ENCODE results near the gene RAP1GAP.

The RAP1GAP gene

DNA sequence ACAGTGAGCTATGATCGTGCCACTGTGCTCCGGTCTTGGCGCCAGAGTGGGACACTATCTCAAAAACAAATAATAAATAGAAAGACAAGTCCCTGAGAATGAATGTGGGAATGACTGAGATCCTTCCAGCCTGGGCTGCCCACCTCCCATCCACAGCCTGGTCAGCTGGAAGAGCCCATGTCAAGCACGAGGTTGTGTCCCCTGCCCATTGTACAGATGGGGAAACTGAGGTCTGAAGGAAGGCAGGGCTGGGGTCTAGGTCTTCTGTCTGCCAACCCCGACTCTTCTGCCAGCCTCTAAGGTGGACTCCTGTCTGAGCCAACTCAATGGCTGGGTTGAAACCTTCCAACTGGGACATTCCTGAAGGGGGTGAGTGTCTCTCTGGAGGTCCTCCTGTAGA is 79.5 kb downstream of the RAP1GAP start:
- FAIRE-seq: no peak

DNA sequence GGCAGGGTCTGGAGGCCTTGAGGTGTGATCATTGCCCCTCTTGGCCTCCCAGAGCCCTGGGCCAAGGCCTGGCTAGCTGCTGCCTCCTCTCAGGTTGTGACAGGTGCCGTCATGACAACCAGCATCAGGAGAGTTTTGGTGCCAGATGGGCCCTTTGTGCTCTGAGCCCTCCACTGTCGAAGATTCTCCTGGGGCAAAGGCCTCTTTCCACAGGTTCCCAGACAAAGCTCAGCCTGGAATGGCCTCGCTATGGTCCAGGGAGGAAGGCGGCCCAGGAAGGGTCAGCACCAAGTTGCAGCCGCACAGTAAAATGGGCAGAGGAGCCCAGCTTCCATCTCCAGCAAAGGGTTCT is 81.6 kb downstream of the RAP1GAP start:
- FAIRE-seq: no peak

DNA sequence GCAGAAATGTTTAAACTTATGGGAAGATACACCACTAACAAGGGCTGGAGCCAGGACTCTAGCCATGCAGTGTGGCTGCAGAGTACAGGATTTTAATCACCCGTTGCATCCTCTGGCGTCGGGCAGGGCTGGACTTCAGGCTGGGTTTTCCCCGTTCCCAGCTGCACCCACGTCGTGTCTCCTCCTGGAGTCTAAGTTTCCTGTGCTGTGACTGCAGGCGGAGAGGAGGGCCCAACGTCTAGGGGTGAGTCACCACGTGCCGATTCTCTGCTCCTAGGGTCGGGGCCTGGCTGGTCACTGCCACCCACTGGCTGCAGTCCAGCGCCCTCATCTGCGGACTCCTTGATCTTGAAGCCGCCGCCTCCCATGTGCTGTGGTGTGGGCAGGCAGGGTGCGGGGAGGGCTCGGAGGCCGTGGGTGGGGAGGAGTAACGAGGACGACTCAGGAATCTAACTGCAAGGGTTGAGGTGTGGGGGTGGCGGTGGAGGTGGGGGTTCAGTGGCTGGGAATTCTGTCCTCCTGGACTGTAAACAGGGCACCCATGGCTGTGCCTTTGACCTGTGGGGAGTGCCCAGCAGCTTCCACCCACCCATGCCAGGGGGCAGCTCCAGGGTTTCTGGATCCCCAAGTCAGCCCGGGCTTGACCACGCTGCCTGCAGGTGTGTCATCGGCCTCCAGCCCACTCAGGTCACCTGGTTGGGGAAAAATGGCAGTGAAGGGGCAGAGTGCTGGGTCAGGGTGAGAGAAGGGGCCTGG is 82.1 kb downstream of the RAP1GAP start:
- no peak for FAIRE-seq

DNA sequence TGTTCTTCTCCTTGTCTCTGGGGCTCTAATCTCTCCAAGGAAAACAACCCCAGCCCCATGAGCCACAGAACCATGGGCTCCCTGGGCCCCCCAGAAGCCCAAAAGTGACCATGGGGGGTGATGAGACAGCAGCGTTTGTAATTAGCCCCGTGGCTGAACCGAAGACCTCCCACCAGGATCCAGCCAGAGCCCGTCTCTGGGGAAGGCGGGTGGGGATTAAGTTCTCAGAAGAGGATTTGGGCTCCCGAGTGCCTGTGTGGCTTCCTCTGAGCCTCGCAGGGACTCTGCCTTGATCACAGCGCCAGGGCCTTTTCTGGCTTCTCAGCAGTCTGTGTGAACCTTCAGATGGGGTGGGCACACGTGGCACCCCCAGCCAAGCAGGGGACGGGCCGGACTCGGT is 82.9 kb downstream of the RAP1GAP start:
- FAIRE-seq: no peak

DNA sequence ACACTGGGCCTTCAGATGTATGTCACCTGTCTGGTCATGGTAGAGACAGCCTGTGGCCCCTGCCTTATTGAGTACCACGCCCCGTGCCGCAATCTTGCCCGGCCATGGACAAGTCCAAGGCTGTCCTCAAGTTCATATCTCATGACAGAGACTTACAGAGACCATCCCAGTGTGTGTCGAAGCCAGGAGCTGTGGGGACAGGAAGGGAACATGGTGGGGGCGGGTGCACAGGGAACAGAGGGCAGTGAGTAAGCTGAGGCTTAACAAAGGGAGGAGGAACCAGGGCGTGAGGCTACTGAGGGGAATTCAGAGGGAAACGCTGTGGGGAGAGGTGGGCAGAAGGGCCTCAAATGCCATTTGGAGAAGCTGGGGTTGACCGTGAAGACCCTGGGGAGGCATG is 84.1 kb downstream of the RAP1GAP start:
- no peak for FAIRE-seq

DNA sequence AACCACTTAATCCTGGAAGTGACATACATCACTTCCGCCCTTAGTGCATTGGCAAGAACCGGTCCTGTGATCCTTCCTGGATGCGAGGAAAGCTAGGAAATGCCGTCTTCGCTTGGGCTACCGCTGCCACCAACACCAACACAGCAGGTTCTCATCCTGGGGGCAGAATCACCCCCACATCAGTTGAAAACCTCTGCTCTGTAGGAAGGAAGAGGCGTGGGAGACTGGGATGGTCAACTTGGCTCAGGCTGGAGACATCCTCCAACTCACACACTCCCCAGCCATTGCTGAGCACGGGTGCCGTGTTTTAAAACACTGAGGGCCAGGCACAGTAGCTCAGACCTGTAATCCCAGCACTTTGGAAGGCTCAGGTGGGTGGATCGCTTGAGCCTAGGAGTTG is 85.1 kb downstream of the RAP1GAP start:
- no peak for FAIRE-seq

DNA sequence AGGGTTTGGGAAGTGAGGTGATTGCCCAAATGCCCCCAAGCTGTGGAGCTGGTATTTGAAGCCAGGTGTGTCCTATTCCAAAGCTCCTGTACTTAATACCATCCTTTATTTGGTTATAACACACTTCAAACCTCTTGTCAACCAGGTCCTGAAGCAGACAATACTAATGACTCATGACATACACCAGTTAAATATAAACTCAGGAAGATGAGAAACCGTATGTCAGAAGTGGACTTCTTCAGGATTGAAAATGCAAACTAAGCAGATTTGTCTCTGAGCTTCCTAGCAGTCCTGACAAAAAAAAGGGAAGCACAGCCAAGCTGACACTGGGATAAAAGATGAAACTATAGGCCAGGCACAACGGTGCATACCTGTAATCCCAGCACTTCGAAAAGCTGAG is 89.4 kb downstream of the RAP1GAP start:
- no peak for FAIRE-seq

DNA sequence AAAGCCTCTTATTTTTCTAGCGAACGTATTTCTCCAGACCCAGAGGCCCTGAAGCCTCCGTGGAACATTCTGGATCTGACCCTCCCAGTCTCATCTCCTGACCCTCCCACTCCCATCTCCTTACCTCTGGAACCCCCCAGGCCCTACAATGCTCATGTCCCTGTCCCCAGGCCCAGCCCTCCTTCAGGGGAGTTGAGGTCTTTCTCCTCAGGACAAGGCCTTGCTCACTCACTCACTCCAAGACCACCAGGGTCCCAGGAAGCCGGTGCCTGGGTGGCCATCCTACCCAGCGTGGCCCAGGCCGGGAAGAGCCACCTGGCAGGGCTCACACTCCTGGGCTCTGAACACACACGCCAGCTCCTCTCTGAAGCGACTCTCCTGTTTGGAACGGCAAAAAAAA is 91.2 kb downstream of the RAP1GAP start:
- FAIRE-seq: no peak

DNA sequence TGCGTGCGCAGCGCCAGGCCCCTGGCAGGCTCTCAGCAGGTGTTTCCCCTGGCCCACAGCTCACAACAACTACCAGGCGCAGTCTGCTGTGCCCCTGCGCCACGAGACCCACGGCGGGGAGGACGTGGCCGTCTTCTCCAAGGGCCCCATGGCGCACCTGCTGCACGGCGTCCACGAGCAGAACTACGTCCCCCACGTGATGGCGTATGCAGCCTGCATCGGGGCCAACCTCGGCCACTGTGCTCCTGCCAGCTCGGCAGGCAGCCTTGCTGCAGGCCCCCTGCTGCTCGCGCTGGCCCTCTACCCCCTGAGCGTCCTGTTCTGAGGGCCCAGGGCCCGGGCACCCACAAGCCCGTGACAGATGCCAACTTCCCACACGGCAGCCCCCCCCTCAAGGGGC is 91.8 kb downstream of the RAP1GAP start:
- no peak for FAIRE-seq

DNA sequence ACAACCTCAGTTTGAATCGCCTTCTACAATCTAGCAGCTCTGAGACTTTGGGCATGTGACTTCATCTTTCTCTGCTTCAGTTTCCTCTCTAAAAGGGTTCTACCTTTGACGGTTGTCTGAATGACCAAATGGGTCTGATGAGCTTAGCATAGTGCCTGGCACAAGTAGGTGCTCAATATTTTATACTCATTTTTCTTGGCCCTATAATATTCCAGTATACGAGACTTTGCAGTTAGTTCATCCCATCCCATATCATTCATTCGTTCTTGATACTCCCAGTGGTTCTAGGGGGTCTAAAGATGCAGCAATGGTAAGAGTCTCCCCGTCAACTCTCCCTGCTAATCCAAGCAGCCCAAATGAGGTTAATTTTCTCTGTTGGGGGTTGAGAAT is 92.4 kb downstream of the RAP1GAP start:
- FAIRE-seq: no peak

DNA sequence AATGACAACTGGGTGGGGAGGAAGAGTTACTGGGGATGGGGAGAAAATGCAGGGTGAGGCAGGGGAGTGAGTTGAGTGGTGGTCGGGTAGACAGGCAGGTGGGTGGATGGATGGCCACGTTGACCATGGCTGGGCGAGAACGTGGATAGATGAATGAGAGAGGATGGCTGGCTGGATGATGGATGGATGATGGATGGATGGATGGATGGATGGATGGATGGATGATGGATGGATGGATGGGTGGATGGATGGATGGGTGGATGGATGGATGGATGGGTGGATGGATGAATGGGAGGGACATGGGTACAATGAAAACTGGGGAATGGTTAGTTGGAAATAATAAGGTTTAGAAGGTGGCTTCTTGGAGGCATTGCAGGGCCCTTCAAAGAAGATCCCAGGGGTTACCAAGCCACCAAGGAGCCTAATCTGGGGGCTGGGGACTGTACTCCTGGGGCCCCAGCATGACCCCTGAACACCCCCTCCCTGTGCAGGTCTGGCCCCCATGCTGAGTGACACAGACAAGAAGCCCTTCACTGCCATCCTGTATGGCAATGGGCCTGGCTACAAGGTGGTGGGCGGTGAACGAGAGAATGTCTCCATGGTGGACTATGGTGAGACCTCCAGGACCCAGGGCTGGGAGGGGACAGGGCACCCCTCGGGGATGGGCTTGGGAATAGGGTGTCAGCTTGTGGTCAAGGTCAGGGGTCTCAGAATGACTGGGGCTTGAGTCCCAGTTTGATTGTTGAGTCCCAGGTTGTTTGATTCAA is 92.9 kb downstream of the RAP1GAP start:
- FAIRE-seq: no peak

DNA sequence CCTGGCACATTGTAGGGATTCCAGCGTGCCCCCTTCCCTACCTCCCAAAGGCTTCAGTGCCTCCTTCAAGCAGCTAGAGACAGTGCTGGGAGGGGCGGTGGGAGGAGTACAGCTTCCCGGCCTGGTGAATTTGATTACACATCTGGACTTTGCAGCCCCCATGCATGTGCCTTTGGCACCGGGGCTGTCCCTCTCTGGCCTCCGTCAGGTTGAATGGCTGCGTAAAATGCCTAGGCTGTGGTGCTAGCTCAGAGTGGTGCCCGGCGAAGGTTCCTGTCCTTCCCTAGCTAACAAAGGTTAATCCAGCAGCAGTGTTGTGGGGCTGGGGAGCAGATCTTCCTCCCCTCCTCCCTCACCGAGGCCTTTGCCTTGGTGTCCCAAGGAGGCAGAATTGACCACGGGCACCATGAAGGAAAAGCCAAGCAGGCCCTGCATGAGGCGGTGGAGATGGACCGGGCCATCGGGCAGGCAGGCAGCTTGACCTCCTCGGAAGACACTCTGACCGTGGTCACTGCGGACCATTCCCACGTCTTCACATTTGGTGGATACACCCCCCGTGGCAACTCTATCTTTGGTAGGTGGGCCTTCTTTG is 93.7 kb downstream of the RAP1GAP start:
- no peak for FAIRE-seq

DNA sequence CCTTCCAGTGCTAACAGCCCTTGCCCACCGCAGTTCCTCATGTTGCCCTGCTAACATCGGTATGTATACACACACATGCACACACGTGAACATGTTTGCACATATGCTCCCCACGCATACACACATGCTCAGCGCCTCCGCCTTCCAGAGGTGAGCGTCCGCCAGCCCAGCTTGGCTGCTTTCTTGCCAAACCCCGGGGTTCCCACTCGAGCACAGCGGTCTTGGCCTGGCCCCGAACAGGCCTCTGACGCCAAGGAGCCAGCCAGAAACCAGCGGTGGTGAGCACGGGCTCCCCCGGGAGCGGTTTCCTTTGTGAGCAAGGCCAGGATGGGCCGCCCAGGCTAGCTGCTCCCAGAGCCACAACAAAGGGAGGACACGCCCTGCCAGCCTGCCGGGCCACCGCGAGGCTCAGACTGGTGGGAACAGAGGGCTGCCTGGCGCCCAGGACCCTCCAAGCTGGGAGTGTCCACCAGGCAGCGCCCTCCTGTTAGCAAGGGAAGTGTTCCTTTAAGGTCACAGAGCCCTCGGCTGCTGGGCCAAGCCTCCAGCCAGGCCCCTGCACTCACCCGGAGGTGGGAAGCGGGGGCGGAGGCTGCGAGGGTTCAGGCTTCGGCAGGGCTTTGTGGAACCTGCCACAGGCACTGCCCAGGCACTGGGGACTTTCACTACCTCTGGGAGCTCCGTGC is 94.5 kb downstream of the RAP1GAP start:
- FAIRE-seq: no peak

DNA sequence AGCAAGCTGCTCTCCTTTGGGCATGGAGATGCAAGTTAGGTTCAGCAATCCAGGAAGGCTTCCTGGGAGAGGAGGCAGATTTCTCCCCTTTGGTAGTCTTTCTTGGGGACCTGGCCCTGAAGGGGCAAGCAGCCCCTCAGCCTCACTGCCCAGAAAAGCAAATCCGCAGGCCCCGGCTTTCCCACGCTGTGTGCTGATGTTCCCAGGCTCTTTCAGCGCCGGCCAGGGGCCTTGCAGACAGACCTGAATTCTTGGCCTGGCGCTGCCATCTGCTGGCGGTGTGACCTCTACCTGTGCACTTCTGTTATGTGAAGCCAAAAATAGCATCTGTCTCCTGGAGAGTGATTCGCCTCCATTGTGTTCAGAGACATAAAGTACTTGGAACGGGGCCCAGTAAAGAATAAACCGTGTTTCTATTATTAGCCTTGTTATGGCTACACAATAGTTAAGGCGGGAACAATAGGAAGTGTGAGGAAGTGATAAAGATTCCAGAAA is 95.1 kb downstream of the RAP1GAP start:
- no peak for FAIRE-seq

DNA sequence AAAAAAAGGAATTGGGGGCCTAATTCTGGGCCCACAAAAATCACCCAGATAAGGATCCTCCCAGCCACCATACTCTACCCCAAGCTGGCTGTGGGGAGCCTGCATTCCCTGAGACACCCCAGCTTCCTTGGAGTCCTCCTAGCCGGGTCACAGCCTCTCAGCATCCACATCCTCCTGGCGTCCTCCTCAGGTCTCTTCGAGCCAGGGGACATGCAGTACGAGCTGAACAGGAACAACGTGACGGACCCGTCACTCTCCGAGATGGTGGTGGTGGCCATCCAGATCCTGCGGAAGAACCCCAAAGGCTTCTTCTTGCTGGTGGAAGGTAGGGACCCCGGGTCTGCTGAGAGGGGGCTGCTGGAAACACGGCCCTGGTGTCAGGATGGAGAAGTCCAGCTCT is 95.7 kb downstream of the RAP1GAP start:
- FAIRE-seq: no peak

DNA sequence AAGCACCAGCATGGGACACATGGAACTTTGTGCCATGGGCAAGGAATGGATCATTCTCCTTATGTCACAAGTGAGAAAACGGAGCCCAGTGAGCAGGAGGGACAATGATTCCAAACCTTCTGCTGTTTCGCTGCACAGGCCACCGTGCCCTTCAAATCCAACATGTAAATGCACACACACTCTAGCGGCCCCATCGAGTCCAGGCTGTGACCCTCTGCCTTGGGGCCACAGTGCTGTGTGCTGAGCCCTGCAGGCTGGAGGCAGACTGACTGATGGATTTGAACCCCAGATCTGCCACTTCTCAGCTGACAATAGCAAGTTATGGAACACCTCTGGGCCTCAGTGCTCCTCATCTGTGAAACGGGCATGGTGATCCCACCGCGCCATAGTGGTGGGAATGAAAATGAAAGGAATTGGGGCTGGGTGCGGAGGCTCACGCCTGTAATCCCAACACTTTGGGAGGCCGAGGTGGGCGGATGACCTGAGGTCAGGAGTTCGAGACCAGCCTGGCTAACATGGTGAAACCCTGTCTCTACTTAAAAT is 96.4 kb downstream of the RAP1GAP start:
- FAIRE-seq: no peak

DNA sequence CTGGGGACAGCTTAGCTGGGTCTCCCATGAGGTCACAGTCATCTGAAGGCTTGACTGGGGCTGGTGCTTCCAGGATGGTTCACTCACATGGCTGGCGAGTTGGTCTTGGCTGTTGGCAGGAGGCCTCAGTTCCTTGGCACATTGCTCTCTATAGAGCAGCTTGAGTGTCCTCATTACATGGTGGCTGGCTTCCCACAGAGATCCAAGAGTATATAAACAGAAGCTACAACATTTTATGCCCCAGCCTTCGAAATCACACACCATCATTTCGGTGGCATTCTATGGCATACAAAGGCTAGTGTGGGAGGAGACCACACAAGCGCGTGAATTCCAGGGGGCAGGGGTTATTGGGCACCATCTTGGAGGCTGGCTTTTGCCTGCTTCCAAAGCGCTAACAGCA is 96.9 kb downstream of the RAP1GAP start:
- FAIRE-seq: no peak

DNA sequence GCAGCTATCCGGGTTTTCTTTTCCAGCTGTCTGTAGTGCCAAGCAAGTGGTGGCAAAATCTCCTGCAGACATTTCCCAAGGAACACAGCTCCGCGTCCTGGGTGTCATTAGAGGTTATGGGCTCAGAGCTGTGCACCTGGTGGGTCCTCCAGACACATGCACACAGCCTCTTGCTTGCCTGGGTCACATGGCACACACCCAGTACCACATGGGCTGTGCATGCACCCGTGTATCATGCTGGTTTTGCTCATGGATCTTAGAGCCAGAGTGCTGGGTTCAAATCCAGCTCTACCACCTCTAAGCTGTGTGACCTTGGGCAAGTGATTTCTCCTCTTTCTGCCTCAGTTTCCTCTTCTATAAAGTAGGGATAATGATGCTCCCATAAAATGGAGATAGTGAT is 98.3 kb downstream of the RAP1GAP start:
- no peak for FAIRE-seq

DNA sequence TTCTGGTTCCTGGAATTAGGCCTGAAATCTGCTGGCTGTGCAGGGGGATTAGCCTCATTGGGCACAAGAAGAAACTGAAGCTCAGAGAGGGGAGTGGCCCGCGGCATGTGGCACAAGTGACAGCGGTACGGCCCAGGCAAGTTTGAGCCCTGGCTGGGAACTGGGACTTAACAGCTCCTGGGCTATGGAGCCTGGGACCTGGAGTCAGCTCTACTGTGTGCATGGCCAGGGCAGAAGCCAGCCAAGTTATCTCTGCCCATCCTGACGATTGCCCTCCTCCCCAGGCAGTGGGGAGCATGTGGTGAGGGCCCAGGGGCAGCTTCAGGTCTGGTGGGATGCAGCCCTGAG is 98.7 kb downstream of the RAP1GAP start:
- no peak for FAIRE-seq

DNA sequence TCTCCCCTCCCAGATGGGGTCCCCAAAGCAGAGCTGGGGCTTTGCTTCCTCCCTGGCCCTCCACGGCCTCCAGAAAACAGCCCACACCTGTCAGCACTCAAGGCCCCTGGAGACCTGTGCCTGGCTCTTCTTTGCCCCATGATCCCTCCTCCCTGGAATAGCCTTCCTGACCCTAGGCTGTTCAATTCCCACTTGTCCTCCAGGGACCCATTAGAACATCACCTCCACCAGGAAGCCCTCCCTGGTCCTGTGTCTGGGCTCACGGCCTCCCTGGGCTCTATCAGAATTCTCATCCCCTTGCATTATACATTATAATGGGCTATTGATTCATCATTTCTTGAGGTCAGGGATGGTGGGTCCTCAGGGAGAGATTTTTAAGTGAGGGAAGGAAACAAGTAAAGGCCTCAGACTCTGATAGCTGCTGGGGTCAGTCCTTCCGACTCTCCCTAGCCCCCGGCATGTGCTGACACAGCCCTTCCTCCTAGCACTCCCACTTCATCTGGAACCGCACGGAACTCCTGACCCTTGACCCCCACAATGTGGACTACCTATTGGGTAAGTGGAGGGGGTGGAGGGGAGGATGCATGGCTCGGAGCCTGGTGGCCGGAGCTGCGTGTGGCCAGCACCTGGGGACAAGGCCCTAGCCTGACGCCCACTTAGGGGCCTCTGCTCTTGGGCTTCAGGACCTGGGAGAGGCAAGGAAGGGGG is 99.2 kb downstream of the RAP1GAP start:
- no peak for FAIRE-seq

DNA sequence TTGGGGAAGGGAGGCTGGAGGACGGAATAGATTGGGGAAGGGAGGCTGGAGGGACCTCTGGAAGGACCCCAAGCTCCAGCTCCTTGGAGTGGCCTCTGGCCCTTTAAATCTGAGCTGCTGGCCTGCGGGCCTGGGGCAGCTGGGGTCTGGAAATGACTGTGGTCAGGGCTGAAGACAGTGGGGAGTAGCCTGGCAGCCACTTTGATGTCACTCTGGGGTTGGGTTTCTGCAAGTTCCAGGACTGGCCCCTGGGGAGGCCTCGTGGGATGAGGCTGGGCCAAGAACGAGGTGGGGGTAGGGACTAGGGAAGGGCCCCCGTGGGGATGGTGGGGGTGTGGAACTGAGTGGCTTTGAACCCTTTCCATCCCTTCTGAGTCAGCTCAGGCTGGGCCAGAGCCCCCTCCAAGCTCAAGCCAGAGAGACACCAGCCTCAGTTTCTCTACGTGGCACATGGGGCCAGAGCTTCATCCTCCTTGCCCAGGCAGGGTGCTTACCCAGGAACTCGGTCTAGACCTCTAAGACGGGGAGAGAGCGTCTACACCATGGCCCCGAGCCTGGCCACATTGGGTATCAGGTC is 100.3 kb downstream of the RAP1GAP start:
- no peak for FAIRE-seq

DNA sequence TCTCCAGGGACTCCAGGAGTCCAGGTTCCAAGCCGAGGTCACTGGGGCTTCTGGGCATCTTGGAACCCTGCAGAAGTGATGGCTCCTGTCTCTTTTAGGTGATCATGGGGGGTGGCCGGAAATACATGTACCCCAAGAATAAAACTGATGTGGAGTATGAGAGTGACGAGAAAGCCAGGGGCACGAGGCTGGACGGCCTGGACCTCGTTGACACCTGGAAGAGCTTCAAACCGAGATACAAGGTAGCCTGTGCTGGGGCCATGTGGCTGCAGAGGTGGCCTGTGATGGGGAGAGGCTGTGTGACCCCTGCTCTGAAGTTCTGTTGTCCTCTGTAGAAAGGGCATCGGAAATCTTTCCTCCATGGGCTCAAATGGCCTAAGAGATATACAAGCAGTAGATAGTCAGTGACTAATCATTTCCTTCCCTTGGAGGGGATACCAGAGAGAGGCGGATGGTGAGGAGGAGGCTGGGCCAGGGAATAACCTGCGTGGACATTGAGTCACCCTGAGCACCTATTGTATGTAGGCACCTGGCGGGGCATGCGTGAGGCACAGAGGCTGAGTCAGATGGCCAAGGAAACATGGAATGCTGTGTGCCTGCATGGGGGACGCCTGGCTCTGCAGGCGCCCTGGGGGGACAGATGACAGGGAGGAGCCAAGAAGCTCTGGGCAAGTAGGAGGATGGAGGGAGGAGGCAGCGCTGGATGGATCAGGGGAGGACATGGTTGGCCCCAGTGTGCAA is 101.0 kb downstream of the RAP1GAP start:
- FAIRE-seq: no peak

All from G401.6 (cell line).